SK-N-SH treated with all-trans-retinoic acid at 6 μM for 48 hours (cell line): ENCODE results near the gene DNAL4.

ENCODE experiments used
- ATAC-seq: fragments of 200-7000 bp; cut with Tn5 transposase; 3 replicates; pipeline ENCODE4 v1.9.1; 2020; ENCODE audit warnings: mild to moderate bottlenecking, moderate library complexity
- ARNTL ChIP-seq: fragments of 450-650 bp; formaldehyde crosslinking; IDR thresholded peaks from 2 replicates; pipeline ENCODE4 v1.5.0; 2020; ENCODE audit warnings: low read depth, mild to moderate bottlenecking, moderate library complexity, borderline replicate concordance
- BACH2 ChIP-seq: fragments of 250-450 bp; sonication (Bioruptor Pico); IDR thresholded peaks from 2 replicates; pipeline ENCODE4 v1.9.0; 2021; ENCODE audit warnings: mild to moderate bottlenecking, borderline replicate concordance
- CSDC2 ChIP-seq: fragments of 250-450 bp; sonication (Bioruptor Pico); IDR thresholded peaks from 2 replicates; pipeline ENCODE4 v1.5.0; 2020; ENCODE audit warnings: mild to moderate bottlenecking, moderate library complexity
- CSRNP3 ChIP-seq: fragments of 250-450 bp; sonication (Bioruptor Pico); IDR thresholded peaks from 2 replicates; pipeline ENCODE4 v1.5.1; 2021; ENCODE audit warnings: mild to moderate bottlenecking, moderate library complexity
- ESRRG ChIP-seq: fragments of 250-450 bp; sonication (Bioruptor Pico); IDR thresholded peaks from 2 replicates; pipeline ENCODE4 v1.6.1; 2021; ENCODE audit warnings: mild to moderate bottlenecking
- GLIS3 ChIP-seq: fragments of 250-450 bp; sonication (Bioruptor Pico); IDR thresholded peaks from 2 replicates; pipeline ENCODE4 v1.5.0; 2020; ENCODE audit warnings: mild to moderate bottlenecking, moderate library complexity
- ISL1 ChIP-seq: fragments of 250-450 bp; sonication (Bioruptor Pico); IDR thresholded peaks from 2 replicates; pipeline ENCODE4 v2.1.2; 2022; ENCODE audit warnings: mild to moderate bottlenecking, moderate library complexity
- PPARA ChIP-seq: fragments of 250-450 bp; sonication (Bioruptor Pico); IDR thresholded peaks from 2 replicates; pipeline ENCODE4 v1.5.0; 2020; ENCODE audit warnings: mild to moderate bottlenecking, borderline replicate concordance
- RARB ChIP-seq: fragments of 250-450 bp; sonication (Bioruptor Pico); IDR thresholded peaks from 2 replicates; pipeline ENCODE4 v1.8.0; 2021; ENCODE audit warnings: mild to moderate bottlenecking, moderate library complexity
- TOX ChIP-seq: fragments of 250-450 bp; sonication (Bioruptor Pico); IDR thresholded peaks from 2 replicates; pipeline ENCODE4 v1.8.0; 2021; ENCODE audit warnings: mild to moderate bottlenecking, moderate library complexity, borderline replicate concordance
- ZFP30 ChIP-seq: fragments of 450-650 bp; formaldehyde crosslinking; IDR thresholded peaks from 2 replicates; pipeline ENCODE4 v1.5.0; 2022; ENCODE audit warnings: mild to moderate bottlenecking, moderate library complexity
- ZNF565 ChIP-seq: fragments of 450-650 bp; formaldehyde crosslinking; conservative IDR thresholded peaks from 2 replicates; pipeline ENCODE4 v1.5.0; 2020; ENCODE audit warnings: low read depth, mild to moderate bottlenecking, moderate library complexity
- ZNF70 ChIP-seq: fragments of 450-650 bp; formaldehyde crosslinking; IDR thresholded peaks from 2 replicates; pipeline ENCODE4 v1.5.0; 2020; ENCODE audit warnings: mild to moderate bottlenecking, moderate library complexity
- ZNF8 ChIP-seq: fragments of 450-650 bp; formaldehyde crosslinking; IDR thresholded peaks from 2 replicates; pipeline ENCODE4 v1.5.0; 2020; ENCODE audit warnings: mild to moderate bottlenecking, moderate library complexity
- TF ChIP-seq, protein P1 (sequence below): fragments of 250-450 bp; sonication (Bioruptor Pico); IDR thresholded peaks from 2 replicates; pipeline ENCODE4 v1.5.0; 2020; ENCODE audit warnings: mild to moderate bottlenecking, moderate library complexity
- TF ChIP-seq, protein P2 (sequence below): fragments of 250-450 bp; sonication (Bioruptor Pico); IDR thresholded peaks from 2 replicates; pipeline ENCODE4 v1.8.0; 2020; ENCODE audit warnings: mild to moderate bottlenecking, moderate library complexity, borderline replicate concordance
- TF ChIP-seq, protein P3 (sequence below): fragments of 250-450 bp; sonication (Bioruptor Pico); IDR thresholded peaks from 2 replicates; pipeline ENCODE4 v1.8.0; 2021; ENCODE audit warnings: low read depth, mild to moderate bottlenecking, moderate library complexity, borderline replicate concordance
- TF ChIP-seq, protein P4 (sequence below): fragments of 250-450 bp; sonication (Bioruptor Pico); IDR thresholded peaks from 2 replicates; pipeline ENCODE4 v1.5.1; 2020; ENCODE audit warnings: low read depth, mild to moderate bottlenecking, moderate library complexity

DNAL4 gene

DNA sequence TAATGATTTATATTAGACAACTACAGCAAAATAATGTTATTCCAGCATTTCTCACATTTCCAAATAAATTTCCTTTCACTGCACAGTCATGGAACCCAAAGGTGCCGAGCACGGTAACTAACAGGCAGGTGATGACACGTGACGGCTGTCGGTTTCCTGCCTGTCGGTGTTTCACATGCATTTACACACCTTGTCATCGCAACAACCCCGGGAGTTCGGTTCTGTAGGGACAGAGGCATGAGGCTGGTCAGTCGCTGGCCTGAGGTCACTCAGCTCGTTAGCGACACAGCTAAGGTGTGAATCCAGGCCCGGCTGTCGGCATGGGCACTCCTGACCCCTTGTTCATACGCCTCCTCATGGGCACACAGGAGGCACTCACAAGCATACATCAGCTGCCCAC is 9.9 kb downstream of the DNAL4 start:
- TF ChIP-seq ISL1 (CRISPR knock-in tag): no peak
- no peak for TF ChIP-seq TOX
- TF ChIP-seq BACH2 (CRISPR knock-in tag): no peak
- no peak for TF ChIP-seq CSRNP3 (CRISPR knock-in tag)
- TF ChIP-seq, protein P1, sequence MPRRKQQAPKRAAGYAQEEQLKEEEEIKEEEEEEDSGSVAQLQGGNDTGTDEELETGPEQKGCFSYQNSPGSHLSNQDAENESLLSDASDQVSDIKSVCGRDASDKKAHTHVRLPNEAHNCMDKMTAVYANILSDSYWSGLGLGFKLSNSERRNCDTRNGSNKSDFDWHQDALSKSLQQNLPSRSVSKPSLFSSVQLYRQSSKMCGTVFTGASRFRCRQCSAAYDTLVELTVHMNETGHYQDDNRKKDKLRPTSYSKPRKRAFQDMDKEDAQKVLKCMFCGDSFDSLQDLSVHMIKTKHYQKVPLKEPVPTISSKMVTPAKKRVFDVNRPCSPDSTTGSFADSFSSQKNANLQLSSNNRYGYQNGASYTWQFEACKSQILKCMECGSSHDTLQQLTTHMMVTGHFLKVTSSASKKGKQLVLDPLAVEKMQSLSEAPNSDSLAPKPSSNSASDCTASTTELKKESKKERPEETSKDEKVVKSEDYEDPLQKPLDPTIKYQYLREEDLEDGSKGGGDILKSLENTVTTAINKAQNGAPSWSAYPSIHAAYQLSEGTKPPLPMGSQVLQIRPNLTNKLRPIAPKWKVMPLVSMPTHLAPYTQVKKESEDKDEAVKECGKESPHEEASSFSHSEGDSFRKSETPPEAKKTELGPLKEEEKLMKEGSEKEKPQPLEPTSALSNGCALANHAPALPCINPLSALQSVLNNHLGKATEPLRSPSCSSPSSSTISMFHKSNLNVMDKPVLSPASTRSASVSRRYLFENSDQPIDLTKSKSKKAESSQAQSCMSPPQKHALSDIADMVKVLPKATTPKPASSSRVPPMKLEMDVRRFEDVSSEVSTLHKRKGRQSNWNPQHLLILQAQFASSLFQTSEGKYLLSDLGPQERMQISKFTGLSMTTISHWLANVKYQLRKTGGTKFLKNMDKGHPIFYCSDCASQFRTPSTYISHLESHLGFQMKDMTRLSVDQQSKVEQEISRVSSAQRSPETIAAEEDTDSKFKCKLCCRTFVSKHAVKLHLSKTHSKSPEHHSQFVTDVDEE: no peak
- no peak for TF ChIP-seq ARNTL (CRISPR knock-in tag)
- no peak for TF ChIP-seq ESRRG (CRISPR knock-in tag)
- no peak for TF ChIP-seq PPARA (CRISPR knock-in tag)
- TF ChIP-seq RARB (CRISPR knock-in tag): no peak
- no peak for TF ChIP-seq ZNF8 (CRISPR knock-in tag)
- ATAC-seq: no peak

- TF ChIP-seq, protein P1: no peak
- TF ChIP-seq, protein P2, sequence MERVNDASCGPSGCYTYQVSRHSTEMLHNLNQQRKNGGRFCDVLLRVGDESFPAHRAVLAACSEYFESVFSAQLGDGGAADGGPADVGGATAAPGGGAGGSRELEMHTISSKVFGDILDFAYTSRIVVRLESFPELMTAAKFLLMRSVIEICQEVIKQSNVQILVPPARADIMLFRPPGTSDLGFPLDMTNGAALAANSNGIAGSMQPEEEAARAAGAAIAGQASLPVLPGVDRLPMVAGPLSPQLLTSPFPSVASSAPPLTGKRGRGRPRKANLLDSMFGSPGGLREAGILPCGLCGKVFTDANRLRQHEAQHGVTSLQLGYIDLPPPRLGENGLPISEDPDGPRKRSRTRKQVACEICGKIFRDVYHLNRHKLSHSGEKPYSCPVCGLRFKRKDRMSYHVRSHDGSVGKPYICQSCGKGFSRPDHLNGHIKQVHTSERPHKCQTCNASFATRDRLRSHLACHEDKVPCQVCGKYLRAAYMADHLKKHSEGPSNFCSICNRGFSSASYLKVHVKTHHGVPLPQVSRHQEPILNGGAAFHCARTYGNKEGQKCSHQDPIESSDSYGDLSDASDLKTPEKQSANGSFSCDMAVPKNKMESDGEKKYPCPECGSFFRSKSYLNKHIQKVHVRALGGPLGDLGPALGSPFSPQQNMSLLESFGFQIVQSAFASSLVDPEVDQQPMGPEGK (CRISPR knock-in tag): no peak
- TF ChIP-seq ZNF70 (CRISPR knock-in tag) (no peak), ZNF565 (CRISPR knock-in tag) (no peak), ESRRG (CRISPR knock-in tag) (no peak), CSRNP3 (CRISPR knock-in tag) (no peak), CSDC2 (no peak), GLIS3 (CRISPR knock-in tag) (no peak), RARB (CRISPR knock-in tag) (no peak), ZFP30 (CRISPR knock-in tag) (no peak), ARNTL (CRISPR knock-in tag) (no peak), ISL1 (CRISPR knock-in tag) (no peak), PPARA (CRISPR knock-in tag) (no peak), ZNF8 (CRISPR knock-in tag) (no peak)
- TF ChIP-seq, protein P3, sequence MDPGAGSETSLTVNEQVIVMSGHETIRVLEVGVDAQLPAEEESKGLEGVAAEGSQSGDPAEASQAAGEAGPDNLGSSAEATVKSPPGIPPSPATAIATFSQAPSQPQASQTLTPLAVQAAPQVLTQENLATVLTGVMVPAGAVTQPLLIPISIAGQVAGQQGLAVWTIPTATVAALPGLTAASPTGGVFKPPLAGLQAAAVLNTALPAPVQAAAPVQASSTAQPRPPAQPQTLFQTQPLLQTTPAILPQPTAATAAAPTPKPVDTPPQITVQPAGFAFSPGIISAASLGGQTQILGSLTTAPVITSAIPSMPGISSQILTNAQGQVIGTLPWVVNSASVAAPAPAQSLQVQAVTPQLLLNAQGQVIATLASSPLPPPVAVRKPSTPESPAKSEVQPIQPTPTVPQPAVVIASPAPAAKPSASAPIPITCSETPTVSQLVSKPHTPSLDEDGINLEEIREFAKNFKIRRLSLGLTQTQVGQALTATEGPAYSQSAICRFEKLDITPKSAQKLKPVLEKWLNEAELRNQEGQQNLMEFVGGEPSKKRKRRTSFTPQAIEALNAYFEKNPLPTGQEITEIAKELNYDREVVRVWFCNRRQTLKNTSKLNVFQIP: no peak
- TF ChIP-seq, protein P4, sequence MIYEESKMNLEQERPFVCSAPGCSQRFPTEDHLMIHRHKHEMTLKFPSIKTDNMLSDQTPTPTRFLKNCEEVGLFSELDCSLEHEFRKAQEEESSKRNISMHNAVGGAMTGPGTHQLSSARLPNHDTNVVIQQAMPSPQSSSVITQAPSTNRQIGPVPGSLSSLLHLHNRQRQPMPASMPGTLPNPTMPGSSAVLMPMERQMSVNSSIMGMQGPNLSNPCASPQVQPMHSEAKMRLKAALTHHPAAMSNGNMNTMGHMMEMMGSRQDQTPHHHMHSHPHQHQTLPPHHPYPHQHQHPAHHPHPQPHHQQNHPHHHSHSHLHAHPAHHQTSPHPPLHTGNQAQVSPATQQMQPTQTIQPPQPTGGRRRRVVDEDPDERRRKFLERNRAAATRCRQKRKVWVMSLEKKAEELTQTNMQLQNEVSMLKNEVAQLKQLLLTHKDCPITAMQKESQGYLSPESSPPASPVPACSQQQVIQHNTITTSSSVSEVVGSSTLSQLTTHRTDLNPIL: no peak
- no peak for ATAC-seq
These were observed 10.8 kb downstream of the DNAL4 start for GRCh38 chr22:38783095-38783615.
